22Rv1 (cell line): ENCODE measurements around the gene ZNF33B.
"Not testable (repeated sequence)": the region's sequence is repeated elsewhere in the genome, so short reads cannot be mapped to it uniquely, and the experiment has no call there.

ENCODE experiments used
- H3K27ac ChIP-seq: fragments of 450-650 bp; 2 replicates; pipeline ENCODE4 v1.5.1; 2017
- CTCF ChIP-seq: fragments of 450-650 bp; IDR thresholded peaks from 2 replicates; pipeline ENCODE4 v1.5.1; 2017; ENCODE audit warnings: mild to moderate bottlenecking
- ZFX ChIP-seq: fragments of 450-650 bp; IDR thresholded peaks from 2 replicates; pipeline ENCODE4 v1.6.1; 2017; ENCODE audit warnings: antibody characterized with exemption, borderline replicate concordance

ZNF33B gene

DNA sequence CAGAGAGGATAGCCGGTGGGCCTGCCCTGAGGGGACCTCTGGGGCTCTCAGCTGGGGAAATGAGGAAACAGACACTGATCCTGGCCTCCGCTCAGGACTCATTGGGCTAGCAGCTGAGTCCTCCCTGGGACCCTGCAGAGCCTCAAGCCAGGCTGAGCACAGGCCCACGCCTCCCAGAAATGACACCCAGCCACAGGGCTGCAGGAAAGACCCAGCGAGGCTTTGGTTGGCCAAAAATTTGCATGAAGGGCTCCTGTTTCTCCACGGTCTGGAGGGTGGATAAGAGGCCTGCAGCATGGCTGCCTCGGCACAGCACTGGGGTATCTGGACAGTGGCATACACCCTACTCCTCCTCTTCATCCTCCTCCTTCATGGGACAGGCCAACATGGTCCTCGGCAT, 60.4 kb downstream of the ZNF33B start:
- no peak for TF ChIP-seq CTCF
- no peak for TF ChIP-seq ZFX
- no peak overlapping the region for H3K27ac ChIP-seq

GRCh38 chr10:42576338-42576737, 62.0 kb downstream of the ZNF33B start:
- H3K27ac ChIP-seq: no peak overlapping the region
- TF ChIP-seq ZFX: no peak
- TF ChIP-seq CTCF: no peak

DNA sequence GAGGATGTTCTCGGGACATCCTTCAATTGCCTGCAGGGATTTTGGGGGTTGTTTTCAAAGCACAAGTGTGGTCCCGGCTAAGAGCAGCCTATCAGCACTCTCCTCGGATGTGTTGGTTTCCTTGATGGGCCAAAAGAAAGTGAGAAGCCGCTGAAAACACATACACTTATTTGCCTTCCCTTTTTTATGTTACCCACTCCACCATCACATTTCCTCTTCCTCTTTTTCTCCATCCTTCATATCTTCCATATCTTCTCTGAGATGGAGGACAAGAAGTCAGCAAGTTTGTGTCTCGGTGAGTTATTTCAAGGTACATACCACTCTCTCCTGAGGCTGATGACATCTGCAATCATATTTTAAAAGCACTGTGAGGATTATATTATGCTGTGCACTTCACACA, 64.0 kb downstream of the ZNF33B start:
- no peak for TF ChIP-seq ZFX
- TF ChIP-seq CTCF: no peak
- H3K27ac ChIP-seq: no peak overlapping the region

DNA sequence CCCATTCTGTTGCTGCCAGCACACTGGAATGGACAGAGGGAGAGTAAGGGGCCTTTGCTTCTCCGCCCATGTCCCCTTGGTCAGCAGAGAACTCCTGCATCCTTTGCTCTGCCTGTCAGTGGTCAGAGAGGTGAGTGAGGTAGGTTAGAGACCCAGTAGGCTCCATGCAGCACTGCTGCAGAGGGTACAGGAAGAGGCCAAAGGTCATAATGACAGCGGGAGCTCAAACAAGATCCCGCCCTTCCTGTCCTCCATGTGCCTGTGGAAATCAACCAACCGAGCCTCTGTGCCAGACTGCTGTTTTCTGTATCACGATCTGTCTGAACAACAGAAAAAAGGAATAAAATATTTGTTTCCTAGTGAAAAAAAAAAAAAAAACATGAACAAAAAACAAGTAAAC, 81.4 kb downstream of the ZNF33B start:
- no peak for TF ChIP-seq ZFX
- TF ChIP-seq CTCF: no peak
- no peak overlapping the region for H3K27ac ChIP-seq

DNA sequence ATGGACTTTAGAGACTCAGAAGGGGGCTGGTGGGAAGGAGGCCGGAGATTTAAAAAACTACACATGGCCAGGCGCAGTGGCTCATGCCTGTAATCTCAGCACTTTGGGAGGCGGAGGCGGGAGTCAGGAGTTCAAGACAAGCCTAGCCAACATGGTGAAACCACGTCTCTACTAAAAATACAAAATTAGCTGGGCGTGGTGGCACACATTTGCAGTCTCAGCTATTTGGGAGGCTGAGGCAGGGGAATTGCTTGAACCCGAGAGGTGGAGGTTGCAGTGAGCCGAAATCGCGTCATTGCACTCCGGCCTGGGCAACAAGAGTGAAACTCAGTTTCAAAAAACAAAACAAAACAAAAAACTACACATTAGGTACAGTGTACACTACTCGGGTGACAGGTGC, 84.8 kb downstream of the ZNF33B start:
- not testable (repeated sequence) for H3K27ac ChIP-seq

GRCh38 chr10:42553064-42553407, 85.3 kb downstream of the ZNF33B start:
- H3K27ac ChIP-seq: peak overlapping the region; percentile 43; the same call in 1 of the 2 replicates
- no peak for TF ChIP-seq ZFX
- TF ChIP-seq CTCF: no peak

DNA sequence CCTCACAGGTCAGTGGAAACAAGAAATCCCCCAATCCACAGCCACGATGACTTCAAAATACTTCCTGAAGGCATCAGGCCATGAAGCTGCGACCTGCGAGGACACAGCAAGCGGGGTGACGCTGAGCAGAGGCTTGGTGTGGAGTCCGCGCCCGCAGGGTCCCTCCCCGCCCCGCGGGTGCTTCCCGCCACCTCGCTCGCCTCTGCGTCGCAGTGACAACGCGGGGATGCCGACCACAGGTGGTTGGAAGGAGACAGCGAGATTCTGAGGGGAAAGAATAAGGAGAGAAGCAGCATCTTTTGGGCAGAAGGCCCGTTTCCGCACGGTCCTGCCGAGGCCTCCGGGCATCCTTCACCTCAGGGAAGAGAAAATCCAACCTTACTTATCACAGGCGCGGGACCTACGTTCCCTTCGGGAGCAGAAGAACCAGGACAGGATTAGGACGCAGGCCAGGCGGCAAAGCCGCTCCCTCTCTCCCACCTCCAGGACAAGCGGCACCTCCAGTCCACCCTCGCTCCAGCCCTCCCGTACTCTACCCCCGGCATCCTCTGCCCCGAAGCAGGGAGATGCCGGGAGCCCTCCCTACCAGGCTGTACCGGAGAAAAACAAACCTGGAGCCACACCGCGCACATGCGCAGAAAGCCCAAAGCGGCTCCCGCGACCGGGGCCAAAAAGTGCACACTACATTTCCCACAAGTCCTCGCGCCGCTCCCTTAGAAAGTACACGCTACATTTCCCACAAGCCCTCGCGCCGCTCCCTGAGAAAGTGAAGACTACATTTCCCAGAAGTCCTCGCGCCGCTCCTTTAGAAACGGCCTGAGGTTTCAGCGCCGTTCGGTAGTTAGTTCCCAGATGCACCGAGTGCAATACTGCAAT, 85.9 kb downstream of the ZNF33B start:
- TF ChIP-seq CTCF (no peak), ZFX (no peak)
- H3K27ac ChIP-seq: peak overlapping the region; percentile 43; the same call in 1 of the 2 replicates
